Measurements from ENCODE around the gene NECTIN1.

Gene NECTIN1

DNA sequence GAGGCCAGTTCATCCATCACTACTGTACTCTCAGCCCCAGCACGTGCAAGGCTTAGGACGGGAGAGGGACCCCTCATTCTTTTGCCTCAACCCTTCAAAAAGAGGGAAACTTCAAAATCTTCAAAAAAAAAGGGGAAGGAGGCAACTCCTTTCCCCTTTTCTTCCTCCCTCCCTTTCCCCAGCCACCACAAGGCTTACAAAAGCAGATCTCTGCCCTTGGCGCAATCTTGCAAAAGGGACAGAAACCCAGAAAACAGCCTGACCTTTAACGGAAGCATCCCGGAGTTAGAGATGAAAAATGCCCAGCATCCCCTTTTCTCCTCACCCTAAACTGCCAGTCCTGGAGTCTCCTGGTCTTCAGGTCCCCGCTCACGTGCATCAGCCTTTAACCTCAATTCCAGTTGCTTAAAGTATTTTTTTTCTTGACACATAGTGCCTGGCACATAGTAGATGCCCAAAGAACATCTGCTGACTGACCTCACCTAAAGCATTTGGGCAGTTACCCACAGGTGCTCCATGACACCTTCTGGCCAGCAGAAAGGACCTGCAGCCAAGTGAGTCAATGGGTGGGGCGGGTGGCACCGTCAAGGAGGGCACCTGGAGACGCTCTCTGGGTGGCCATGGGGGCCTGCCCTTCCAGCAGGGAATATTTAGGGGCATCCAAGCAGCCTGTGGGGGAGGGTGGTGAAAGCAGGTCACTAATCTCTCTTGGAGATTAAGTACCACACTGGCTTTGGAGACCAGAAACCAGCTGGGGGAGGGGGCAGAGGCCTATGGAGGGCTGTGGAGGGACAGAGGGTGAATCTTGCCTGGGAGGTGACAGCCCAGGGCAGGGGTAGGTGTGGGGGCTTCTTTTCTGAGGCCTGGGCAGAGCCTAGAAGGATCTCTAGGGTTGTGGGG is 16.3 kb downstream of the NECTIN1 start:
- no peak for DNase-seq (ENCODE audit: low spot score)

DNA sequence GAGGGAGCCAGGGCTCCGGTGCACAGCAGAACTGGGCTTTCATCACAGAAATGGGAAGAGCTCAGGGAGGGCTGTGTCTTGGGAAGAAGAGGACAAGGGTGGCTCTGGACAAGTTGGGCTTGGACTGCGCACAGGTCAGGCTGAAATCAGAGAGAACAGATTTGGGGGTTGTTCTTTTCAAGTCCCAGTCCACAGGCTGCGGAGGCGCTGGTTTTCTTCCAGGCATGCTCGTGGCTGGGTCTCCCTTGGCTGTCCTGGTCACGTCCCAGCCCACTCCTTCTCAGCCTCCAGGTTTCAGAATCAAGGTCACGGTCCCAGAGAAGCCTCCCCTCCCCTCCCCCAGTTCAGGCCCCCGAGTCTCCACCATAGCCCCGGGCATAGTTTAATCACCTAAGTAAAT is 17.0 kb downstream of the NECTIN1 start:
- no peak for DNase-seq (ENCODE audit: low spot score)

DNA sequence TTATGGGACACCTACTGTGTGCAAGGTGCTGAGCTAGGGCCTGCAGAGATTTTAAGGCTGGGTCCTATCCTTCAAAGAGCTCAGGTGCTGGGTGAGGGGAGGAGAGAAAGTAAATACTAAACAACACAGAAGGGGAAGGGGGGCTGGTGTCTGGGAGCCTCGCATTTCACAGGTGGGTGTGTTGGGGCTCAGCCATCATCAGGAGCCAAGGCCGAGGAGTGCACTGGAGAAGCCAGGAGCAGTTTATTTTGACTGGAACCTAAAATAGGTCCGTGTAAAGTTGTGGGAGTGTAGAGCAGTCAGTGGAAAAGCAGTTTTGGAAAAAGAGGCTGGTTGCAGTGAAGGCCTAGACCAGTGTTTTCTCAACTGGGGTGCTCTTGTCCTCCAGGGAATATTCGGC is 17.5 kb downstream of the NECTIN1 start:
- DNase-seq (ENCODE audit: low spot score), result no peak

DNA sequence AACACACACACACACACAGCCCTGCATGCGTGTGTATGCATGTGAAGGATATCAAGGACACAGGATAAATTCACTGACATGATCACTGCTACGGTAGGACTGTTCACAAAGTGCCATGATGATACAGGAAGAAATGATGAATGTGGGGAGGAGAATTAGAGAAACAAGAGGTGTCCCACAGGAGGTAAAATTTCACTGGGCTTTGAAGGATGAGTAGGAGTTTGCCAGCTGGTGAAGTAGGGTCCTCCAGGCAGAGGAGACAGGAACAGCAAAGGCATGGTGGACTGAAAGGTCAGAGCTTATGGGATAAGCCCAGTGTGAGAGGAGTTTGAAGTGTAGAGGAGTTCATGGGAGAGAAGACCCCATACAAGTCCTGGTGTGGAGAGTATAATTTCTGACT is 18.6 kb downstream of the NECTIN1 start:
- no peak for DNase-seq (ENCODE audit: low spot score)

DNA sequence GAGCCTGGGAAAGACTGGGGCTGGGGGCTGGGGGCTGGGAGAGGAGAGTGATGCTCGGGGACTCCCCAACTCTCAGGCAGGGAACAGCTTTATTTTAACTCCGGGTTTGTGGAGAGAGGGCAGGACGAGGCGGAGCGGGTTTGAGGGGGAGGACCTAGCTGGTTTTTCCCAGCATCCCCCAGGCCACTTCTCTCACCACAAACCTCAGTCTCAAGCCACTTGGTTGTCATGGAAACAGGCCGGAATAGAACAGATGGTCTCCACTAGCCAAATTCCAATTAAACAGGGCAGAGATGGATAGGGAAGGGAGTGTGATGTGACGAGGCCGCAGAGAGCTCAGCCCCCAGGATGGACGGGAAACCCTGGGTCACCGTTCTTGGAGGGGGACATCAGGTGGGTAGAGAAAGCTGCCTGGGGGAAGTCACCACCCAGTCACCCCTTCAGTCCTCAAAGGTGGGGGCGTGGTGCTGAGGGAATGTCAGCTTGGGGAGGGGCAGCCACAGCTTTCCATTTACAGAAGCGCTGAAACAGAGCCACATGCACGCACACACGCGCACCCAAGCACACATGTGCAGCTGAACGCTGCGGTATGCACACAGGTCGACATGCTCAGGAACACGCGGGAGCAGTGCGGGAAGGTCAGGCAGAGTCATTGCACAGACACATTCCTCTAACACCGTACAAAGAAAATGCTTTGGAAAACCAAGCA is 19.2 kb downstream of the NECTIN1 start:
- no peak for DNase-seq (ENCODE audit: low spot score)

DNA sequence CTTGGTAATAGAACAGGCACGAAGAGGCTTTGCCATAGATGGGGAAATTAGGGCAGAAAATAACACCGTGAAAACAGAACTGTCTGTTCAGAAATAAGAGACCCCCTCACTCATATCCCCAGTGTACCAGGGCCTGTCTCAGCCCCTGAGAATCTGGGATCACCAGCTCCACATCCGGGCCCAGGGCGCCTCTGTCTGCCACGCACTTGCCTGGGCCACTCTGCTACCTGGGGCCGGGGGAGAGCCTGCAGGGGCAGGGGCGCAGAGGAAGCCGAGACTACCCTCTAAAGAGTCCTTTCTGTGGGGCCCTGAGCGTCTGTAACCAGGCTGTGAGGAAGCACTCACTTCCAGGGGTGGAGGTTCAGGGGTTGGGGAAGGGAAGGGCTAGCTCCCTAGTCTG is 19.8 kb downstream of the NECTIN1 start:
- no peak for DNase-seq (ENCODE audit: low spot score)

DNA sequence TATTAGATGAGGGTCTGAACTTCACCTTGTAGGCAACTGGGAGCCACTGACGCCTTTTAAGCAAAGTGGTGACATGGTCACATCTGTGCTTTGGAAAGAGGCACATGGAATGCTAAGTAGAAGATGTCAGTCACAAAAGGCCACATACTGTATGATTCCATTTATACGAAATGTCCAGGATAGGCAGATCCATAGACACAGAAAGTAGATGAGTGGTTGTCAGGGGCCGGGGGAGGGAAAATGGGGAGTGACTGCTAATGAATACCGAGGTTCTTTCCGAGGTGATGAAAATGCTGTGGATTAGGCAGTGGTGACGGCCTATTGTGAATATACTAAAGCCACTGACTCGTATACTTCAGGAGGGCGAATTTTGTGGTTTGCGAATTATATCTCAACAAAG is 20.6 kb downstream of the NECTIN1 start:
- DNase-seq (ENCODE audit: low spot score), result no peak

DNA sequence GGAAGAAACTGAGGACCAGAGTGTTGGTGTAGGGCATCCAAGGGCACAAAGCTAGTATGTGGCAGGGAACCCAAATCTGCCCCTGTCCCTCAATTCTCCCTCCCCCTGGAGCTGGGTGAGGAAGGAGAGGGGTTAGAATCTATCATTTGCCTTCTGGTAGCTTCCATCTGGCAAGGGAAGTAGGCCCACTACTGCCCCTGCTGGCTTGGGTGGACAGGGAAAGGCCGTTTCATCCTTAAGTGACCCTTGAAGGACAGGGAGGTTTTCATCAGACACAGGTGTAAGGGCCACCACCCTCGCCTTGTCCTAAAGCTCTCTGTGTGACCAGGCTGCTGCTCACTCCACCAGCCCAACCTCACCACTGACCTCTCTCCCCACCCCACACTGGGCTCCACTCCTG is 22.1 kb downstream of the NECTIN1 start:
- no peak for DNase-seq (ENCODE audit: low spot score)

DNA sequence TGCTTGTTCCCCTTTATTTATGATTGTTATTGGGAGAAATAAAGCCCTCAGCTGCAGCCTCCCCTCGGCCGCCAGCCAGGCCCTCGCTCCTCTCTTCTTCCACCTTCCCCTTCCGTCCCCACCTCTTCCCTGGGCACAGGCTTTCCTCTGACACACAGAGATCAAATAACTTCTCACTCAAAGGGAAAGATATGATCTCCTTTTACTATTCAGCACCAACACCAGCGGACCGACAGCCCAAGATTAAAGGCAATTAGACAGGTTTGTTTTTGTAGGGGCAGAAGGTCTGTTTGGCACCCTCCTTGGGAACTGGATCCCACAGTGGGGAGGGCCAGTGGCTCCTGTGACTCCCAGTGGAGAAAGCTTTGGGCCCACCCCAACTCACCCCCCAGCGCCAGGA is 23.0 kb downstream of the NECTIN1 start:
- no peak for DNase-seq (ENCODE audit: low spot score)

DNA sequence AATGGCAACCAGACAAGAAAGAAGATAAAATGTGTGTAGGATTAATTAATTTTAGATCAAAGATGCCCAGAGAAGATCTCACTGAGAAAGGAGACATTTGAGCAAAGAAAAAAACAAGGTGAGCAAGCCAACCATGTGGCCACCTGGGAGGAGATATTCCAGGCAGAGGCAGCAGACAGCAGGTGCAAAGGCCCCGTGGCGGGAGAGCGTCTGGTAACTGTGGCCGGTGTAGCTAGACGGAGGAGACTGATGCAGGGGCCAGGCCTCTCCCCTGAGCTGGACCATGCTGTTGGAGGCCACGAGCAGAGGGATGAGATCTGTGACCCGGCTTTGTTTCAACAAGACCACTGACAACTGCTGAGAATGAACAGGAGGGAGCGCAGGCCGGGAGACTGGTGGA is 23.6 kb downstream of the NECTIN1 start:
- DNase-seq (ENCODE audit: low spot score), result no peak

DNA sequence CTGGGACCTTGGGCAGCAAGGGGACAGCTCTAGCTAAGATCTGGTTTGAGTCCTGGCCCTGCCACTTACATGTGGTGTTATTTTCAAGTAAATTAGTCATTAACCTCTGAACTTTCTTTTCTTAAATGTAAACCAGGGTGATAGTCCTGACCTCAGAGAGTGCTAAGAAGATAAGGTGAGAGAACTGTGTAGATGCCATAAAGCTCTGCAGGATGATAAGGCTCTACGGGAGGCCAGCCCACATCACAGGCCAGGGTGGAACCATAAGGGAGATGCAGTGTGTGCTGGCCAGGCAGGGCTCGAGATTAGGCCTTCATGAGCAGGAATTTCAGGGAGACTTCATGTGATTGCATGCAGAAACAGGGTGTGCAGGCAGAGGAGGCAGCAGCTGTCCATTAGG is 24.2 kb downstream of the NECTIN1 start:
- no peak for DNase-seq (ENCODE audit: low spot score)

DNA sequence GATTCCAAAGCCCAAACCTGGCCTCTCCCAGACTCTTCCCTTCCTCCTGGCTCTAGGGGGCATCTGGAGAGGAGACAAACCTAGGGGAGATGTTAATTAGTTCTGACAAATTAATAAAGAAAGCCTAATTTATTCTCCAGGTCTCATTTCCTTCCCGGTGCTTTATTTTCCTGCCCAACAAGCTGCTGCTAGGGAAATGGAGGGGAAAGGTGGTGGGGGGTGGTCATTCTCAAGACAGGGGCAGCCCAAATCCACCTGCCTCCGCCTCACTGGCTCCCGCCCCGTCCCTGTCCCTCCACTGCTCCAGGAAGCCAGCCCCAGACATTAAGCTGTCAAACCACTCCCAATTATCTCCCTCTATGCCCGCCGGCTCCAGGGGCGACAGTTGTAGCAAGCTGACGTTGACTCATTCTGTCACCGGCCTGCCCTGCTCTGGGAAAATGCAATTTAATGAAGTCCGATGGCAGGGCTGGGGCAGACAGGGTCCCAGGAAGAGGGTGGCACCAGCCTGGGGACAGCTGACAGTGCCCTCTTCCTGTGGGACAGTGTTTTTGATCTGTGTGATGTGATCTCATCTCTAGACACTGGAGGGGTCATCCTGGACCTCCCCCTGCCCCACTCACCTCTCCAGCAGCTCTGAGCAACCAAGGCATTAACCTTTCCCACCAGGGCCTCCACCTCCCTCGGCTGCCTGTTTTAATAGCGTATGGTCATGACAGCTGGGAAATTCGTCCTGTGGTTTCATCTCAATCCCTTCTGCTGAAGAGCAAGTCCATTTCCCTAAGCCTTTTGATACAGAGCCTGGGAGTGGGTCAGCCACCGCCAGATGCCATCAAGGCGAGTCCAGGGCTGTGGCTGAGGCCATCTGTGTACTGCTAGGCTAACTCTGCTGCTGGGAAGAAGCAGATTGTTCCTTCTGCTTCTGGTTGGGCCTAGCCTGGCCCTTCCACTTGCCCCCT is 27.1 kb downstream of the NECTIN1 start:
- DNase-seq (ENCODE audit: low spot score), result no peak

DNA sequence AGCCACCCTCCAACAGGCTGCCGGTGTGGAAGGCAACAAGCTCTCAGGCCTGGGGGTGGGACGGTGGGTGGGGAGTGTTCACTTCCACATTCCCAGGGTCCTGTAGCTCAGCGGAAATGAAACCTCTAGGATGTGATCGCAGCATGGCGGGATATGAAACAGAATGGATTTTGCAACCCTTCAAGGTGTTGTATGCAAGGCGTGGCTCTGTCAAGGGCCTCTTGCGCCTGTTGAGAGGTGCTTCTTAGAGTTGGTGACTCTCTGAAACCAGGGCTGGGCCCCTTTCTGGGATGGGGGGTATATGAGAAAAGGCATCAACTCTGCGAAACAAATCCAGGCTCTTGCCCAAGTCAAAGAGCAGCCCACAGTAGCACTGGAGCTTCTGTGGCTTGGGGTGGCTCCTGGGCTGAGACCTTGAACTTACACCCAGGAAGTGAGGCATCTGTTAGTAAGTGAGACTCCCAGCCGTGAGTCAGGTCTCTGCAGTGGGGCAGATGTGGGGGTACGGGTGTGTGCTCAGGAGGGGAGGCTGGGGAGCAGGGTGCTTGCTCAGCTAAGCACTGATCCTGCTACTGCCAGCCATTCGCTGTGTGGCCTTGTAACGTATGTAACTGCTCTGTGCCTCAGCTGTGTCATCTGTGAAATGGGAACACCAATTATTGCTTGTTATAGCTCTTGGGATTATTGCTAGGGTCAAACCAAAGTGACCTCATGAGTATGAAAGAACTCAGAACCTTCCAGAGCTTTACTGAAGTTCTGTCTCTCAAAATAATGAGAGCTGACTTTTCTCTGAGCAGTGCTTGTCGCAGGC is 28.3 kb downstream of the NECTIN1 start:
- DNase-seq (ENCODE audit: low spot score), result no peak

DNA sequence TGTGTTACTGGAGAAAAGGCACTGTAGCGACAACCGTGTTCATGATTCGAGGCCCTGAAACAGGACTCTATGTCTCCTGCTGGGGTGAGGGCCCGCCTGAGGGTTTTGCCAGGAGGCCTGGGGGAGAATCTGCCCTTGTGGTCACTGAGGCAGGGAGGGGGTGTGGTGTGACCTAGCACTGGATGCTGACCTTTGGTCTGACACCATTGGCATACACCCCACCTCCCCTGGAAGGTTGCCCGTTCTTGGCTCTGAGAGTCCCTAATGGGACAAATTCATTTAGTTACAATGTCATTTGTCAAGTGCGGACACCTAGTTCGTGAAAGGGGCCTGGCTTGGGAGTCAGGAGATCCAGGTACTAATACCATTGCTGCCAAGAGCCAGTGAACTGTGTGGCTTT is 29.0 kb downstream of the NECTIN1 start:
- DNase-seq (ENCODE audit: low spot score), result no peak

DNA sequence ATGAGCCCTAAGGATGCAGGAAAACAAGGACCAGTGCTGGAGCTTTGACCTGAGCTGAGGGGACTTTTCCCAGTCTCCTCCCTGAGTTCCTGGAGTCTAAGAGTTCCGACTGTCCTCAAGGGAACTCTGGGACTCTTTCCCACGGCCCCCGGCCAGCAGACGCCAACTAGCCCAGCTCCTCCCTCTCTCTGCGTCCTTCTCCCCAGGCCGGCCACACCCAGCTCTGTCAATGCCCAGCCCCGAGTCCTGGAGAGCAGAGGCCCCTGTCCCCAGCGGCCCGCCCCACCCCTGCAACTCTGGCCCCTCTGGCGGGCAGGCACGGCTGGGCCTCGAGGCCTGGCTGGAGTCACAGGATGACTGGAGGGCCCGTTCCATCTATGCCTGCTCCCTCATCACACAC is 29.8 kb downstream of the NECTIN1 start:
- DNase-seq (ENCODE audit: low spot score), result no peak

DNA sequence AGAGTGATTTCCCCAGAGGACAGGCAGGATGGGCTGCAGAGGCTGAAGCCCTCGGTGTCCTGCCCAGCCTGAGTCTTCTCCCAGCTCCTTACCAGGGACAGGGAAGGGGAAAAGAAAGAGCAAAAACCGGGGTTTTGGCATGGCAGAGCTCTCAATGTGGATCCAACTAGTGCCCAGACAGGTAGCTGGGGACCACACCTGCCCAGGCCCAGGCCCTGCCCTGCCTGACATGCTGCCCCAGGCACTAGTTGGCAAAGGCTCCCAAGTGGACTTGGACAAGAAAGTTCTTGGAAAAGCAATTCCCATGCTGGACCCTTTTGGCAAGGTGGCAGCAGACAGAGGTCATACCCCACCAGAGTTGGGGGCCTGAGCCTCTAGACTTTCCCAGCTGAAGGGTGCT is 31.1 kb downstream of the NECTIN1 start:
- DNase-seq (ENCODE audit: low spot score), result no peak

DNA sequence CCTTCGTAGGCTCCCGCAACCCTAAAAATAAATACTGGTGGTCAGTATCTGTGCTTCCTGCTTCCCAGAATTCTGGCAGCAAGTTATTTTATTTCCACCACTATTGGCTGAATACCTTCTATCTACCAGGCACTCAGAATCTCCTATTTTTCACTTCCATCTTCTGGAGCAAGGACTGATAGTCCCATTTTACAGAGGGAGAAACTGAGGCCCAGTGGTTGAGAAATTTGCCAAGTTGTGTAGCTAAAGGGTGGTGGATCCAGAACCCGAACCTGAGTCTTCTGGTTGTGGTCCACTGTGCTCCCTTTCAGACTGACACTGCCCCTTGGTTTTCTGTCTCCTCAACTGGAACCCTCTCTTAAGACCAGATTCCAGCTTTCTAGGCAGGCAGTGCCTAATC is 31.6 kb downstream of the NECTIN1 start:
- no peak for DNase-seq (ENCODE audit: low spot score)

DNA sequence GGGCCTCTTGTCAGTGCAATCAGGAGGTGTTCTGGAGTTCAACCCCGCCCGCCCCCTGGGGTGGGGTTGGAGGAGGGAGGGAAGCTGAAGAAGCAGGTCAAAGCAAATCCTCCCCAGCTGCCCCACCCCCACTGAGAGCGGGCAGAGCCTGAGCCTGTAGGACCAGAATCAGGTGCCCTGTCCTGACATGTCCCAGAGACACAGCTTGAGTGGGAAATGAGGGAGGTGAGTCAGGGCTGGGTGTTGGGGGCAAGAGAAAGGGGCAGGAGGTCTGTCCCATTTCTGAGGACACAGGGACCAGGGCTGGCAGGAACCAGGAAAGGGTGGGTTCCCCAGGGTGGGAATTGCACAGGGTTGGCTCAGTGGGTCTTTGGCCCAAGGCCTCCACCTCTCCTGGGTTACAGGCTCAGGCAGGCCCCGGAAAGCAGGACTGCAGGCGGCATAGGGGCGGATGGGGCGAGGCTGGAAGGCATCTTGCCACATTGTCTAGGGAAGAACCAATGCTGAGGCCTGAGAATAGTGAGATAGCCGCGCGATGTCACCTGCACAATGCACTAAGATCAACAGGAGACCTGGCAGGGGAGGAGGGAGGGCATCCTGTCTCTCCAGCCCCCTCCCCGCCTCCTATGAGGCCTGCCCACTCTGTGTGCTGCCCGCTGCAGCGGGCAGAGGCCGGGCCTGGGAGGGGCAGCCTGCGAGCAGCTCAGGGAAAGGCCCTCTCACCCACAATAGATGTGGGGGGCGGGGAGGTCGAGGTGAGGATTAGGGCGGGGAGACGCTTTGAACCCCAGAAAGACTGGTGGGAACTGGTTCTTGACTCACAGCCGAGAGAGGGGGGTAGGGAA is 32.4 kb downstream of the NECTIN1 start:
- DNase-seq (ENCODE audit: low spot score), result no peak

DNA sequence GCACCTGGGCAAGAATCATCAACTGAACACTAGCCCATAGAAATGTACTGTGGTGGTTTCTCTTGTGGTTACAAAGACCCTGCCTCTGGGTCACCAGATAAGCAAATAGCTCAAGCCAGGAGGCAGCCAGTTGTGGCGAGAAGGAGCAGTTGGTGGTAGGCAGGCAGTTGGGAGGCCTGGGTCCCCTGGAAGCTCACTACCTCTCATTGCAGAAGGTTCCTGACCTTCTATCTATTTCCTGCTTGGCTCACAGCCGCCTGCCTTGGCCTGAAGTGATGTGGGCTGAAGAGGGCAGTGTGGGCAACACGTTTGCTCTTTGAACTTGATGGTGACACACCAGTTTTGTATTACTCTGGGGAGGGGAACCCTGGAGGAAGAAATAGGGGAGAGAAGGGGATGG is 34.7 kb downstream of the NECTIN1 start:
- no peak for DNase-seq (ENCODE audit: low spot score)

DNA sequence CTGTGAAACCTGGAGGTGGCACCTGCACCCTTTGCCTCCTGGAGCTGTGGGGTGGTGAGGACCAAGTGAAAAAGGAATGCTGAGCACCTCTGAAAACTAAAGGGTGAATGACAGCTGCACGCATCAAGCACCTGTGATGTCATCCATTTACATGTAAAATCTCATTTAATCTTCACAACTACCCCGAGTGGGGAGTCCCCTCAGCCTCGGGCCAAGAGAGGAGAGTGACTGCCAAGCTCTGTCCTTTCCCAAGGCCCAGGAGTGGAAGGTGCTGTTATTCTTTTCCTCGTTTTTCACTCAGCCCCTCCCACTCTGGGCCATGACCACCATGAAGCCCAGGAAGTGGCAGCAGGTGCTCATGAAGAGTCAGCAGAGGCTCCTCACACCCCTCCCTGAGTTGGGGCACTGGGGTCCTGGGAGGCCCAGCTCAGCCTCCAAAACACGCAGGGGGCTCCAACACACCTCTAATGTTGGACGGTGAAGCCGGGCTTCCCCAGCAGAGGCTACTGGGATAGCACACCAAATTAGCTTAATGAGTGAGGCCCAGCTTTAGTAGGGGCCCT is 35.7 kb downstream of the NECTIN1 start:
- DNase-seq (ENCODE audit: low spot score), result no peak

DNA sequence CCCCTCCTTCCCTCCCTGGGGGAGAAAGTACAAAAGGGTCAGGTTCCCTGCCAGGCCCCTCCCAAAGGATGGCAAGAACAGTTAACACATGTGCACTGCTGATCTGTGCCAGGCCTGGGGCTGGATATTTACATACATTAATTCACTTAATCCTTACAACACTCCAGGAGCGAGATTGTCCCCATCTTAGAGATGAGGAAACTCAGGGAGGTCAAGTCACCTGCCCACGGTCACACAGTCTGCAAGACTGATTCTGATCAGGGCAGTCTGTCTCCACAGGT is 36.5 kb downstream of the NECTIN1 start:
- DNase-seq (ENCODE audit: low spot score), result no peak
